GM19351 (cell line): Measurements from ENCODE around the gene MICAL3.
A peak's percentile ranks its signal among the peaks of the same experiment; 100 is the strongest.

Experiments
- ATAC-seq: cut with Tn5 transposase; IDR thresholded peaks from one replicate; pipeline ENCODE4 v1.9.1; 2021; ENCODE audit warnings: mild to moderate bottlenecking, moderate library complexity; ENCODE audit not compliant: unreplicated experiment

The MICAL3 gene

DNA sequence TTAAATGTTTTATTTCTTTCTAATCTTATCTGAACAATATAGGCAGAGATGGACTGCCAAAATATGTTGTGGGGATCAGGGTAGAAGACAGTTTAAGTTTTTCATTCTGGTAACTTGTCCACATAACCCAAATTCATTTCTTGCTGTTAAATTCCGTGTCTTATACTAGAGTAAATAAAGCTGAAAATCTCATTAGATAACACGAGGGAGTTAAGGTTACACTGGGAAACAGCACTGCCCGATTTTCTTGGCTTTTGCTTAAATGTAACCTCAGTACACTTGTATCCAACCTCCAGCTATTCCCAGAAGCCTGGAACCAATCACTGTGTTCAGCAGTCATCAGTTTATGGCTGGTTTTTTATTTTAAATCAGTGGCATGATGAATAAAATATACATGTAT, 48.2 kb downstream of the MICAL3 start:
- no peak for ATAC-seq

DNA sequence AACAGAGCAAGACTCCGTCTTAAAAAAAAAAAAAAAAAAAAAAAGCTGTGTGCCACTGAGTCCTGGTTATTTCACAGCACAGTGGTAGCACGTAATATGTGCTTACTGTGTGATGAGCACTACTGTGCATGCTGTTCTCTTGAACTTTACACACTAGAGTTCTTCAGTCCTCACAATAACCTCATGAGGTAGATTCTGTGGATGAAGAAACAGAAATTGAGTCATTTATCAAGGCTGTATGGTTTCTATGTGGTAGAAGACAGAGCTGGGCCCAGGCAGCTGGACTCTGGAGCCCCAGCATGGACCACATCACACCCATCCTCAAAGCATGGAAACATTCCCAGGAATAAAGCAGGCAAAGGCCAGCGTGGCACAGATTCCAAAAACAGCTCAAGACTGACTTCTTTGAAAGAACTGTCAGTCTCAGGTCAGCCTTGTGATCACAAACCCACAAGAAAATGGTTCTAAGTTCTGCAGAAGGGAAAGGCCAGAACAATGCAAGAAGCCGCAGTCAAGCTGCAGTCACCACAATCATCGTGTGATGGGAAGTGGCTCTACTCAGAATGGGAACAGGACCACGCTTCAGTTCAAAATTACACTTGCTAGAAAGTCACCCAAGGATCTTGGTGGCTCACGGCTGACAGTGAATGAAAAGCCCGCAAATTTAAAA, 49.5 kb downstream of the MICAL3 start:
- no peak for ATAC-seq

DNA sequence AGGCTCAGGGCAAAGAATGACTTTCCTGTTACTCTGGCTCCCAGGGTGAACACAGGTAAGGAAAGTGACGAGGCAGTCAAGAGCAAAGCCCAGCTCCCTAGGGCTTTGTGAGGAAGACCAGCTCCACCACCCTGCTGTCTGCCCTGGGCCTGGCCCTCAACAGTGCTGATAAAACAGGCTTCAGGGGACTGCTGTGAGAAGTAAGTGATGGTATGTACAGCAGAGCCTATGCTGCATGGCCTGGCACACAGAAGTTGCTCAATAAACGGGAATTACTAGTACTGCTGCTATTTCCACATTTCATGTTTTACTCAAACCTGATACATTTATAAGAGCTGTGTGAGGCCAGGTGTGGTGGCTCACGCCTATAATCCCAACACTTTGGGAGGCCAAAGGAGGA, 50.3 kb downstream of the MICAL3 start:
- ATAC-seq: no peak

DNA sequence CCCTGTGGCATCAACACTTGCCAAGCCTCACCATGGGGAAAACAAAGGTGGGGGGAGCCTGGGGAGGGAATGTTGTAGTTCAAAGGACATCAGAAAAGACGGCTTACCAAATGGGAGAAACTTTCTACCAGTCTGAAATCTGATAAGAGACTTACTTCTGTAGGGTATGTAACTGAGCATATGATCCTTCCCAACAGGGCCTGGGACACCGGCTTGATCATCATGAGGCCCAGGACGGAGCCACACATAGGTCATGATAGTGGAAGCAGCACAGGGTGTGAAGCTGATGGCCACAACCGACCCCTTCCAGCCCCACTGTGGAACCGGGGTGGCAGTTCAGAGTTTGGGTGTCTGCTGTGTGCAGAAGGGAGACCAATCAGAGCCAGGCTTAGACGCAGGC, 51.1 kb downstream of the MICAL3 start:
- no peak for ATAC-seq

DNA sequence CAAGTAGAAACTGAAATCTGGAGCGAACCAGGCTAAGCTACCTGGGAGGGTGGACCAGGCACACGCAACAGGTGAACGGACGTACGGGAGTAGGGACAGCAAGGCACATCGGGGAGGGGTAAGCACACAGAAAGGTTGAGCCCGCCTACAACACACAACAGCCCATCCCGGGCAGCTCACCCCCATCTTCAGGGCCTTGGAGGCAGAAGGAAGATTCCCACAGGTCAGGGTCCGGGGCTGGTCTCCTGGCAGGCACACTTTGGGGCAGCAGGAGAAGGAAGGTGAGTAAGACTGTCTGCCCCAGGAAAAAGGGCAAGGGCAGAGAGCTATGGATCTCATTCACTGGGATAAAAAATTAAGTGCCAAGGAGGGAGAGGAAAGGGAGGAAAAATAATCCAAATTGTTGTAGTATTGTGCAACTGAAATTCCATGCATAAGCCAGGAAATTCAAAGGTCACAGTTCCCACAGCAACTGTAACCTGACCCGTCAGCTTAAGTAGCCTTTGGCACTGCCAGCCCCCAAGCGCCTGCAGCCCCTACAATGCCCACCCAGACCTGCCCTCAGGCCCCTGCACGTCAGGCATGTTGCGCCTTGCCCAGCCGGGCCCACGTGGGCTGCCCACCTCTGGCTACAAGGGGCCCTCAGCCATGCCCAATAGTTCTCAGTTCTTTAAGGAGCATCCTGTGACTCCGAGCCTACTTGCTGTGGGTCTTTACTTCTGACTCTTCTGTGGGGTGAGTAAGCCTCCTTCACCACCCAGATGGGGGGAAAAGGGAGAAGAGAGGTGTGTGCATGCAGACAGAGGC, 51.8 kb downstream of the MICAL3 start:
- ATAC-seq: no peak

- ATAC-seq: no peak
Observed at GRCh38 chr22:17971711-17972110, 52.6 kb downstream of the MICAL3 start.

GRCh38 chr22:17970201-17970708, 54.1 kb downstream of the MICAL3 start:
- ATAC-seq: no peak

- no peak for ATAC-seq
Observed at GRCh38 chr22:17969701-17970113, 54.7 kb downstream of the MICAL3 start.

DNA sequence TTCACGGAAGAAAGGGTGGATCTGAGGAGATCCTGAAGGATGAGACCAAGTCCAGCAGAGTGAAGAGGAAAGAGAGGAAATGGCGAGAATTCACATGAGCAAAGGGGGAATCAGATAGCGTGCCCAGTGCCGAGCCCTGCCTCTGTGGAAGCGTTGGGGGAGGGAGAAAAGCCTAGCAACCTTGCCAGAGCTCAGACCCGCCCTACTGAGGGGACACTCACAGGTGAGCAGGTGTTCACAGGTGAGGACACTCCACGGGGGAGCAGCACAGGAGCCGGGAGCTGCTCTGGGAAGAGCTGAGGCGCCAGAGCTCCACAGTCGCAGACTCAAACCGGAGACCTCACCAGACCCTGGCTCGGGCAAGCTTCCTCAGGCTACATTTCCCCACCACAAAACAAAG, 56.2 kb downstream of the MICAL3 start:
- no peak for ATAC-seq

DNA sequence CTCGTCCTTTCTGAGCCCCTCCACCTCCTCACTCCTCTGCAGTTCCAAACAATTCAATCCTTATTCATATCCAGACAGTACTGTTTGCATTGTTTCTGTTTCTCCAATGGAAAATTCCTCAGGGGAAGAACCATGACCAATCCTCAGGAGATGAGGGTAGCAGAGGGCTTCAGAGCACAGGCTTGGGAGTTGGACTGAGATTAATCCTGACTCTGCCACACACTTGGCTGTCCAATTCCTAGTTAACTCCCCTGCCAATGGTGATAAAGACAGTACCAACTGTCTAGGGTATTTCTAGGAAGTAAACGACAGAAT, 58.0 kb downstream of the MICAL3 start:
- ATAC-seq: no peak

- no peak for ATAC-seq
Observed at GRCh38 chr22:17965538-17966402, 58.6 kb downstream of the MICAL3 start.

DNA sequence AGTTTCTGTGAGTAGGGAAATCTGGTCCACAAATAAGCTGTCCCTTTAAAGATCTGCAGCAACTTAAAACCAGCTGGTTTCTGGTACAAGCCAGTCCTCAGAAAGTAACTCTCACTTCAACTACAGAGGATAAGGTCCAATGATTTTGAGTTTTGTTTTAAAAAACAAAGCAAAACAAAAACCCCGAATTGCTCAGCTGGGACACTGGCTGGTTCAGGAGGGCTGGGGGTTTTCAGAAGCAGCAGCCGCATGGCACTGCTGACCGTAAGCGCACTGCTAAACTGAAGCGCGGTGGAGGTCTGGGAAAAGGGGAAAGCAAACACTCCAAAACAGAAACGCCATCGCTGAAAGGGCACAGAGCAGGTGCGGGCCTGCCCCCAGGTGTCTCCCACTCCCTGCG, 59.7 kb downstream of the MICAL3 start:
- ATAC-seq: peak; percentile 90

DNA sequence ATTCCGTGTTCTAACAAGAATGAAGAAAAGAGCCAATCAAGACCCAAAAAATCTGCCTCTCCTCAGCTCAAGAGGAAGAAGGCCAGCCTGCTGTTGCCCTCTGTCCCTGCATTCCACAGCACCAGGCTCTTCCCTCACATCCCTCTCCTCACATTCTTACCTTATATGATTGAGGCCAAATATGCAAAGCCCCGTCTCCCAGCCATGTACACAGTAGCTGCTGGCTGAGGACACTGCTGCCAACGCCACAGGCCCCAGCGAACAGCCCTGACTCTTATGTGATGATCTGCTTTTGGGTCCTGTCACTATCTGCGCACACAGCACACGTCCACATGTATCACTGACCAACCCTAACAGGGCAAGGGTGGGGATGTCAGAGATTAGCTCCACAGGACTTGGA, 60.2 kb downstream of the MICAL3 start:
- ATAC-seq: peak; percentile 35

- no peak for ATAC-seq
Observed at GRCh38 chr22:17963015-17963414, 61.3 kb downstream of the MICAL3 start.

DNA sequence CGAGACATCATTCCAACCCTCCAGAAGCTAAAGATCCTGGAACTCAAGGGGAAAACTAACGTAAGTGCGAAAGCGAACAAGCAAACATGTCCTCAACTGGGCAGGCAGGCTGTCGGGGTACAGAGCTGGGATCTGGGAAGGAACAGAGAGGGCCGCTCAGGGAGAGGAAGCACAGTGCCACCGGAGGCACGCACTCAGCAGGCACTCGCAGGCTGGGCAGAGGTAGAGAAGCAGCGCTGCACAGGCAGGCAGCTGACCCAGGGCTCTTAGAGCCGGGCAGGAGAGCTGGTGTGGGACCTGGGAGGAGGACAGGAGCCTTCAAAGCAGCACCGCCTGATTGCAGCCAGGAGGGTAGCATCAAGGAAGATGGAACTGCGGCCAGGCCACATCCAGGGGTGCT, 62.2 kb downstream of the MICAL3 start:
- ATAC-seq: no peak

DNA sequence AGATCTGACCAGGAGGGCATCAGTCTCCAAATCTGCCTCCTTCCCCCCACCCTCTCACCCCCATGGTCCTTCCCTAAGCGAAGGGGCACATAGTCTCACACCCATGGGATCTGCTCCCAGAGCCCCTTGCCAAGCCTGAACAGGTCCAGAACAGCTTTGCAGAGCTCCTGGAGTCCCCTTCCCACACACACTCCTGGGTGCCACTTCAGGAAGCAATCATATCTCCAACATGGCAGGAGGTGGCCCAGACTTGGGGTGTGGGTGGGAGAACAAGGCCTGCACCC, 63.0 kb downstream of the MICAL3 start:
- ATAC-seq: no peak

- no peak for ATAC-seq
Observed at GRCh38 chr22:17960695-17961445, 63.5 kb downstream of the MICAL3 start.

DNA sequence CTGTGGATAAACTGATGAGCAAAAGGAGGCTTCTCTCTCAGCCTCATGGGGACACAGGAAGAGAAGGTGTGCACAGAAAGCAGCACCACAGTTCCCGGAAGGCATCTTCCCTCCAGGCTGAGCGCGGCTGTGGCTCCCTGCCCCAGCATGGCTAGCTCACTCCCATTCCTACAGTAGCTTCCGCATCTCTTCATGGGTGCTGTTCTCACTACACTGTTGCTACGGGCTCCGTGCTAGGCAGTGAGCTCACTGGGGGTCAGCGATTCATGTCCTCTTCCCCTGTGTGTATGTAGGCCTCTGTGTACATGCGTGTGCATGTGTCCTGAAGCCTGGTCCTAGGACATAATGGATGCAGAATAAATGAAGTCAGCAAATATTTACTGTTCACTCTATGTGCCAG, 64.3 kb downstream of the MICAL3 start:
- no peak for ATAC-seq

DNA sequence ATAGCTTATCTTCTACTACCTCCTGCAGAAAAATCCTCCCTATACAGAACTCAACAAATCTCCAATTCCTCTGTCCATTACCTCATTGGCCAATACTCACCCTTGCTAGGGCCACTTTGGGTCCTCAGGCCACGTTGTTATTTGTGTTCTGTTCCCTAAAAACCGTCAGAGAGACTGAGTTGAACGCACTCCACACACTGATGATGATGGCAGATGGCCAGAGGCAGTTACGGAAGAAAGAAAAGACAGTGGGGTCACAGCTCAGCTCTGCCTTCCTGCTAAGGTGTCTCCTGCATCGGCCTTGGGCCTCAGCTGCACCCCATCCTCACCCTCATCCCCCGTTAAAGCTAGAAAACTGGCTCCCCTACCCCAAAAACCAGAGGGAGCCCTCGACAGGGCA, 66.2 kb downstream of the MICAL3 start:
- ATAC-seq: no peak

GRCh38 chr22:17957693-17958092, 66.7 kb downstream of the MICAL3 start:
- no peak for ATAC-seq

DNA sequence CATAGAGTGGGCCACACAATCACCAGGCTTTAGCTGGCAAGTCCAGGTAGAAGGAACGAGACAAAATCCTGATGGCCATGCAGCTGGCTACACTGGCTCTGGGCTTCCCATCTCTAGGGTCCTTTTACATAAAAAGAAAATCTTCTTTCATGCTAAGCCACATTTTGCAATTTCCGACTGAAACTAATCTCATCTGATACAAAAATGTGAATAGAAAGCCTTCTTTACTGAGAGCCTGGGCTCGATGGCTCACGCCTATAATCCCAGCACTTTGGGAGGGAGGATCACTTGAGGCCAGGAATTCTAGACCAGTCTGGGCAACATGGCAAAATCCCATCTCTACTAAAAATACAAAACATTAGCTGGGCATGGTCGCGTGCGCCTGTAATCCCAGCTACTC, 67.2 kb downstream of the MICAL3 start:
- no peak for ATAC-seq
